SKM-1 treated with dmso at 0.1 percent for 144 hours (cell line): ENCODE results near the gene ARMH1.
A peak's percentile ranks its signal among the peaks of the same experiment; 100 is the strongest.
"Not testable (repeated sequence)": the region's sequence is repeated elsewhere in the genome, so short reads cannot be mapped to it uniquely, and the experiment has no call there.

ENCODE experiments used
- DNase-seq: peaks from one replicate; lab custom pipeline; 2025; ENCODE audit not compliant: unreplicated experiment; lab: John Stamatoyannopoulos, UW

ARMH1 gene

DNA sequence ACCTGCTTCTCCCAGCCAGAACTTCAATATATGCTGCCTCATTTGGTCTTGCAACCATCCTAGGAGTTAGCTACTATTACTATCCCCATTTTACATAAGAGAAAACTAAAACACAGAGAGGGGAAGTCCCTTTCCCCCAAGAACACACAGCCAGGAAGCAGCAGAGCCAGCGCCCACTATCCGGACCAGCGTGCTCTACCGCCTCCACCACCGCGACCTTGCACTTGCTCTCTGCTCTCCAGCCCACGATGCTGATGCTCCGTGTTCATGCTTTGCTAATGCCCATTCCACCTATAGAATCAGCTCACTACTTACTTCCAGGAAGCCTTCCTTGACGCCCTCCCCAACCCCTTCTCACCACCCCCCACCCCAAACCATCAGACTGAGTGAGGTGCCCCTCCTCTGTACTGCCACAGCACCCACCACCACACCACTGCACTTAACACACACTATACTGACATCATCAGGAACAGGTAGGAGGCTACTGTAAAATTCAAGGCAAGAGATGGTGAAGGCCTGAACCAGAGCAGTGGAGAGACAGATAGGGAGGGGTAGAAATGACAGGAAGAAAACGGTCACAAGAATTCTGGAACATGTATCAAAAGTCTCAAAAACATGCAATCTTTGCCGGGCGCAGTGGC is 9.7 kb upstream of the ARMH1 start:
- no peak for DNase-seq

- not testable (repeated sequence) for DNase-seq
These were observed 7.8 kb upstream of the ARMH1 start for GRCh38 chr1:44666719-44667118.

DNA sequence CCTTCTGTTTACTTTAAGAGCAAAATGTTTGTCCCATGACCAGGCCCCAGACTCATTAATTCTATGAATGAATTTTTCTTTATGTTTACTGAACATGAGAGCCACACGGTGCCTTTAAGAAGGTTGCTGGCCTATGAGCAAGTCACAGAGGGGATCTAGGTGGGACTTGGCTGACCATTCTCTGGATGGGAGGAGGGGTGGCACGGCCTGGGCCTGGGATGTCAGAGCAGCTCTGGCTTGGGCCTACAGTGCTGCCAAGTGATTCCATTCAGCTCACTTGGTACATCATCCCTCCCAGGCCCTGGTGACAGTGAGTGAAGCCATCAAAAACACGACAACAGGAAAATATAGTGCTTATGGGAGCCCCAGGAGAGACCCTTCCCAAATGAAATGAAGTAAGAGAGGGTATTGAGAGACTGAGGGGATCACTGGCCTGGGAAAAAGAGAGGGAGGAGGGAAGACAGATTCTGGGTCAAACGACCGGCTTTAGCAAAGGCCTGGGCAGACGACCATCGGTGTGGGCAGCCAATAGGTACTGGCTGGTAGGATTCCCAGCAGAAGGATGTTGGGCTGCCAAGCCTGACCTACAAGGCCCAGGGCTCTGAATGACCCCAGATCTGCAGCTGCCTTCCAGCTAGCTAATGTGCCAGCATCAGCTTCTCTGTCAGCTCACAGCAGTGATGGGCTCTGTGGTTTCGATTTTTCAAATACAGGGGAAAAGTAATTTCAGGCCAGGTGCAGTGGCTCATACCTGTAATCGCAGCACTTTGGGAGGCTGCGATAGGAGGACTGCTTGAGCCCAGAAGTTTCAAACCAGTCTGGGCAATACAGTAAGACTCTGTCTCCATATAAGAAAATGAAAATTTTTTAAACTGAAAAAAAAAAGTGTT is 3.5 kb upstream of the ARMH1 start:
- DNase-seq: no peak

DNA sequence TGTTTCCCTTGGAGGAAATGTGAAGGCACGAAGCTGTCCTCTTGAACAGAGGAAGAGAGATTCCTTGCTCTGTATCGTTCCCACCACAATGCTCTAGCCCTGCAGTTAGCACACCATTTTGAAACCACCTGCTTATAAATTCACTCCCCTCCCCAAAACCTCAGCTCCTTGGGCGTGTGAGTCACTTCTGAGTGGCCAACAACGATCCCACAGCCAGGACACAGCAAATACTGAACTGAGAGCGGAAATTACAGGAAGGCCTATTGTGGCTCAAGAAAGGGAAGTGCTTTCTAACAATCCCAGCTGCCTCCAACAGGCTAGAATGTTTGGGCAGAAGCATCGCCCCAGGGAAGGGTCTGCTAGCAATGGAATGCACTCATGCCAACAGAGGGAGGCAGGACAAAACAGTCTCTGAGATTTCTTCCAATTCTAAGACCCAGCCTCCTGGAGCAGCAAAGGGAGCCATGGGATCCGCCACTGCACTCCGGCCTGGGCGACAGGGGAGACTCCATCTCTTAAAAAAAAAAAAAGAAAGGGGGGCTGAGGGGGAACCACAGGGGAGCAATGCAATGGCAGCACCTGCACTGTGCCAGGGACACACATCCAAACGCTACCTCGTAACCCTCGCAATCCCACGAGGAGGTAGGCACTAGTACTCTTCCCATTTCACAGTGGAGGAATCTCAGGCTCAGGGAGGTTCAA is 2.1 kb upstream of the ARMH1 start:
- peak; percentile 96 for DNase-seq

DNA sequence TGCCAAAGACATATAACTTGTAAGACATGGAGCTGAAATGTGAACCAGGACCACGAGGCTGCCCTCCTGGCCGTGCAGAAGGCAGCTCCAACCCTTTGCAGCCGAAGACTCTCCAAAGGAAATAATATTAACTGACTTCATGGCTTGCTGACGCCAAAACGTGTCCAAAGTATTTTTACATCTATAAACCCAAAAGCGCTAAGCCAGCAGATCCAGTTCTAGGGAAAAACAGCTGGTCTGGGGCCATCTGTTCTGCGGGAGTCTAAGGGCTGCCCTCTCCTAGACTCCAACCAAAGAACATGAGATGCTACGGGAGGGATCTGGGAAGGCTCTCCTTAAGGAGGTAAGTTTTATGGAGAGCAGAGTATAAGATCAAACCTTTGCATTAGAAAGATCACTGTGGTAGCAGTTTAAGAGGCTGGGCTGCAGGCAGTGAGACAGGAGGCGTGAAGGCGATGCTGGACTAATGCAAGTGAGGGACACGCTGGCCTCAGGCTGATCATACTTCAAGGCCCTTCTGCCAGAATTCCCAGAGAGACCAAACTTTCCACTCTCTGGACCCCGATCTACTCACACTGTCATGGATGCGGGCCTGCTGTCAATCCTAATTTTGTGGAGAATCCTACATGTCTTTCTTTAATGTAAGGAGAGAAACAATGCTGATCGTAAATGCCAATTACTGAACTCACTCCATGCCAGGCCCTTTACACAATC is 1.4 kb upstream of the ARMH1 start:
- DNase-seq: no peak

DNA sequence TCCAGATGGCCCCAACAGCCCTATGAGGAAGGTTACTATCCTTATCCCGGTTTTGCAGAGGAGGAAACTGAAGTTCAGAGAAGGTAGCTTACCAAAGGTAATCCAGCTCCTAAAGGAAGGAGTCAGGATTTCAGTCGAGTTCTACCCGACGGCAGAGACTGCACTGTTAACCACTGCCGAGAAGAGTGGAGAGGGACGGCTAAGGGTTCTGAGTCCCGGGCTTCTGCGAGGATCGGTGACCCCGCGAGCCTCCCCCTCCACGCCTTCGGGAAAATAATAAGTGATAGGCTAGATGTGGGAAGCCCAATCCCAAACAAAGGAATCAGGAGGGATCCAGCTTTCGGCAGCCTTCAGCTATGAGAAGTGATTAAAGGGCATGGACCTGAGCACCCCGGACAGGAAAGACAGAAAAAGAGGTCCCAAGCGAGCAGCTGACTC is 820 bp upstream of the ARMH1 start:
- DNase-seq: no peak

GRCh38 chr1:44675186-44675585 is 672 bp downstream of the ARMH1 start:
- DNase-seq: no peak

- DNase-seq: peak; percentile 73
These were observed 2.1 kb downstream of the ARMH1 start for GRCh38 chr1:44676484-44677200.

DNA sequence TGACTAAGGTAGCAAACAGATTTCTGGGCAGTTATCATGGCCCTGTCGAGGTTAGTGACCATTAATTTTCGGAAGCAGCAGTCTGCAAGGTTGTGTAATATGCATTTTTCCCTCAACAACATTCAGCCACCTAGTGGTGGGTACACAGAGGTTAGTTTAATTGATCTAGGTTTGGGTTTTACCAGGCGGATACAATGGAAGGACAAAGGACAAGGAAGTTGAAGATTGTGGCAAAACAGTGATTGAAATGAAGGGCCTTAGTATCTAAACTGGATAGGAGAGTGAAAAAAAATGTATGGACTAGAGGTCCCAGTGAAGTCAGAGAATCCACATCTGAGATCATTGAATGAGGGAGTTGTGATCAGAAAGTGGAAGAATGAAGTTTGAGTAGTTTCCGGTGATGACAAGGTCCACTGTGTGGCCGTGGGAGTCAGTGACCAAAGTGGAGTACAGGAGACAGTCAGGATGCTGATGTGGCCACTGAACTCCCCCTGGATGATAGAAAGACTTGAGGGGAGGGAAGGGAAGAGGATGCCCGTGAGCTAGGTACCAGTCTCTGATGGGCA is 2.8 kb downstream of the ARMH1 start:
- peak; percentile 39 for DNase-seq

- no peak for DNase-seq
These were observed 3.6 kb downstream of the ARMH1 start for GRCh38 chr1:44678120-44678519.

DNA sequence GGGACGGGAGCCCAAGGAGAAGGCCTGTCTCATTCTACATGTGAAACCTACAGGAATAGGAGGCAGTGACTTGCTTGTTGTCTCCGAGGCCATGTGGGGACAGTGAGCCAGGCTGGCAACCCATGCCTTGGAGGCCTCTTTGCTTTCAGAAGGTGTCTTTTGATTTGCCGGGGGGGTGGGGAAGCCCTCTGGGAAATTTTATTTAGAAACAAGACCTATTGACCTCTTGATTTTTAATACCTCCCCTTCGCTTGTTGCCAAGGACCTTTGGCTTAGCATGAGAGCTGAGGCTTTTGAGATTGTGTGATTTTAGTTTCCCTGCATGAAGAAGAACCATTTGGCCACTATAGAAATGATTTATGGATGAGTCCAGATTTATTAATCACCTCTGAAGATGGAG is 4.1 kb downstream of the ARMH1 start:
- DNase-seq: no peak

DNA sequence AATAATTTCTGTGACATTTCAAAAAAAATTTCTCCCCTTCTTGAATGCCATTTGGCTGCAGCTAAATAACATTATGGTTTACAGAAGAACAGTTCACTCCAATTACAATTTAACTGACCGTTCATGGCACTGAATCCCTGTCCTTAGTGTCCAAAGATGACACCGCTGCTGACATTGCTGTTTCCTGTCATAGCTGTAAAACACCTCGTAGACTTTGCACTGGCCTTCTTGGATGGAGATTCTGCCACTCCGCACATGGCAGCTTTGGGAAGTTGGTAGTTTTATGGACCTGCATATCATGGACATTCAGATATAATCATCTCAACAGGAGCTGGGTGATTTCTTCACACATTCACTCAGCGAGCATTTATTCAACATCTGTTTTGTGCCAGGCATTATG is 5.0 kb downstream of the ARMH1 start:
- DNase-seq: no peak

- DNase-seq: no peak
These were observed 7.7 kb downstream of the ARMH1 start for GRCh38 chr1:44681905-44682882.

DNA sequence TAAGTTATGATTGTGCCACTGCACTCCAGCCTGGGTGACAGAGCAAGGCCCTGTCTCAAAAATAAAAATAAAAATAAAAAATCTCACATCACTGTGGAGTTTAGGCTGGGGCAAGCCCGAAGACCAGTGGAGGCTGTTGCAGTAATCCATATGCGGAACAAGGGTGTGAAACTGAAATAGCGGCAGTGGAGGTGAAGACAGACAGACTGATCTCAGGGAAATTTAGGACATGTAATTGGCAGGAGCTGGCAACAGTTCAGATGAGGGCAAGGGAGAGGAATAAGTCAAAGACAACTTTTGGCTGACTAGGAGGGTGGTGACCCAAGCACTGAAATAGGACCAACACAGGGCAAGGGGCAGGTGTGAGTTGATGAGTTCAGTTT is 8.4 kb downstream of the ARMH1 start:
- no peak for DNase-seq

- no peak for DNase-seq
These were observed 10.0 kb downstream of the ARMH1 start for GRCh38 chr1:44684525-44684924.

GRCh38 chr1:44685218-44685617 is 10.7 kb downstream of the ARMH1 start:
- no peak for DNase-seq

DNA sequence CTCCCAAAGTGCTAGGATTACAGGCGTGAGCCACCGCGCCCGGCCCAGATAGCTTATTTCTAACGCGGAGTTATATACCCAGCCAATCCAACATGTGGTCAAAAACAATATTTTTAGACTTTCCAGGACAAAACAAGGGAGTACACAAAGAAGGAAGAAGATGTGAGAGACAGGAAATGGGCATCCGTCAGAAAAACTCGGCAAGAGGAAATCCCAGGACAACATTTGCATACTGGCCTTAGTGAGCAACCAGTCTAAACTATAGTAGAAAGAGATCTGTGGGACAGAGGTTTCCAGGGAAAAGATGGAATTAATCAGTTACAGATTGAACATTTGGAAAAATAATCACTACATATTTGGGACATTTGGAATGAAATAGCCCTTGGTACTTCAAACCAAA is 11.4 kb downstream of the ARMH1 start:
- no peak for DNase-seq

DNA sequence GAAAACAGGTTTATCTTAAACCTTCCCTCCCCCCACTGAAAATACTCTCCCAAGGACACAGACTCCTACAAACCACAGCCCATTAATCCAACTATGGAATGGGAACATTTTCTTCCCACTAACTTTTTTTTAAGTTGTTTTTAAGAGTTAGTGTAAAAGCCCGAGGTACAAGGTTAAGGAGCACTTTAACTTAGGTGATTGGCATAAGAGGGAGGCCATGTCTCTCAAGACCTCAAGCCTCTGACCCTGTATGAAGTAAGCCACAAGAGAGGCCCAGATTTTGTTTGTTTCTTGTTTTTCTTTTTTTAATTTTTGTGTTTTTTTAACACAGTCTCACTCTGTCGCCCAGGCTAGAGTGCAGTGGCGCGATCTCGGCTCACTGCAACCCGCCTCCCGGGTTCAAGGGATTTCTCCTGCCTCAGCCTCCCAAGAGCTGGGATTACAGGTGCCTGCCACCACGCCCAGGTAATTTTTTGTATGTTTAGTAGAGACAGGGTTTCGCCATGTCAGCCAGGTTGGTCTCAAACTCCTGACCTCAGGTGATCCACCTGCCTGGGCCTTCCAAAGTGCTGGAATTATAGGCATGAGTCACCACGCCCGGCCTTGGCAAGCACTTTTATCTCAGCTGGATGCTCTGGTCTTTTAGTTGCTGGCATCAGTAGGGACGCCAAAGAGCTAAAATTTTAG is 14.4 kb downstream of the ARMH1 start:
- no peak for DNase-seq

DNA sequence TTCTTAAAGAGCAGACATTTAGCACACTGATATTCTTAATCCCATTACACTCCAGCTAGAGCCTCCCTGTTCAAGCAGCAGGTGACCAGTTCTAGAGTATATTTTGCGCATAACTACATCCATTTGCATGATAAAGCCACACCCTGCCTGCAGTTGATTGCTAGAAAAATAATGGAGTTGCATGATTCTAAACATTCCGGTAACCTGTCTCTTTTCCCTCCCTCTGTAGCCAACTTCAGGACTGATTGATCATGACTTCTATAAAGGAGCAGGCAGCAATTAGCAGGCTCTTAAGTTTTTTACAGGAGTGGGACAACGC is 14.9 kb downstream of the ARMH1 start:
- DNase-seq: no peak
